Mesodermal cell (in vitro differentiated cells): Measurements from ENCODE around the gene PRRT1.
"Not testable (repeated sequence)": the region's sequence is repeated elsewhere in the genome, so short reads cannot be mapped to it uniquely, and the experiment has no call there.

ENCODE experiments used
- H3K27ac ChIP-seq: 2 replicates; pipeline ENCODE4 v1.7.0; 2013; ENCODE audit warnings: mild to moderate bottlenecking, low read depth, low read length, moderate library complexity; ENCODE audit not compliant: severe bottlenecking
- H3K36me3 ChIP-seq: 2 replicates; pipeline ENCODE4 v1.7.1; 2013; ENCODE audit warnings: mild to moderate bottlenecking, low read length, moderate library complexity; ENCODE audit not compliant: control insufficient read depth, insufficient read depth
- H3K4me1 ChIP-seq: one replicate; pipeline ENCODE4 v1.7.1; 2013; ENCODE audit warnings: mild to moderate bottlenecking, low read length; ENCODE audit not compliant: insufficient read depth, control insufficient read depth, poor library complexity, severe bottlenecking
- H3K4me3 ChIP-seq: 2 replicates; pipeline ENCODE4 v1.7.0; 2013; ENCODE audit warnings: low read length, control low read depth, mild to moderate bottlenecking; ENCODE audit not compliant: insufficient read depth, poor library complexity, severe bottlenecking; ENCODE audit errors: extremely low read depth
- H3K9me3 ChIP-seq: 2 replicates; pipeline ENCODE4 v1.7.1; 2013; ENCODE audit warnings: mild to moderate bottlenecking, low read length, moderate library complexity; ENCODE audit not compliant: control insufficient read depth
- WGBS, 2 experiments: methylation state at CpG; one replicate each; pipeline ENCODE4 v1.1.5; 2013; ENCODE audit warnings: missing lambda C conversion rate in 2 of 2; ENCODE audit not compliant: insufficient coverage in 2 of 2; 5-methylcytosine and 5-hydroxymethylcytosine counted together

Gene PRRT1

DNA sequence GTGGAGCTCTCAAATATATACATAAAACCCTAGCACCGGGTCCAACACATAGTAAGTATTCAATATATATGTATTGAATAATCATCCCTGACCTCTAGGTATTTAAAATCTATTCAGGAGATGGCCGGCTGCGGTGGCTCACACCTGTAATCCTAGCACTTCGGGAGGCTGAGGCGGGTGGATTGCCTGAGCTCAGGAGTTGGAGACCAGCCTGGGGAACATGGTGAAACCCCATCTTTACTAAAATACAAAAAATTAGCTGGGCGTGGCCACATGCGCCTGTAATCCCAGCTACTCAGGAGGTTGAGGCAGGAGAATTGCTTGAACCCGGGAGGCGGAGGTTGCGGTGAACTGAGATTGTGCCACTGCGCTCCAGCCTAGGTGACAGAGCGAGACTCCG lies 41.4 kb upstream of the PRRT1 start:
- Histone ChIP-seq H3K36me3 (peaks cover 11% of the 10 kb centered on the region), H3K4me1 (peaks cover 55% of the 10 kb centered on the region), H3K27ac (peak overlapping the region; percentile 73), H3K4me3 (peak overlapping the region; percentile 26)
- not testable (repeated sequence) for H3K9me3 ChIP-seq
- 87 to 95% methylated on average over 4 to 7 of the region's 13 CpGs for WGBS, 2 experiments

DNA sequence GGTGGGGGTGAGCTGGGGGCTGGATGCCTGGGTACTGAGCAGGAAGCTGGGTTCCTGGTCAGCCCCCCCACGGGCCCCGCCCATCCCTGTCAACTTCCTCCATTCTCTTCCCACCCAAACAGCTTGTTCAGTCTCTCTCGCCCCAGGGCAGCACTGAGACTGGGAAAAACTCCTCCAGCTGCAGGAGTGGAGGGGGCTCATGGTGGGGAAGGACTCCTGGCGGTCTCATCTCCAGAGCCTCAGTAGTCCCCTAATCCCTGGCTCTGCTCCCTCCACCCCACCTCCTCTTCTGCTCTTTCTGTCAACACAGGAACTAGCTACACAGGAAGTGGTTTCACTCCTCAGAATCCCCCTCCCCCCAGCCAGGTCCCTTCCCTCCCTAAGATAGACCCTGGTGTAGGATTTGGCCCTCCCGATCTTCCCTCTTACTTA lies 40.9 kb upstream of the PRRT1 start, which contains the start of gene GPSM3:
TSS of gene GPSM3 (minus strand) at position 36 of the 432 bp plus-strand sequence. CDS start 130 bp downstream, outside the sequence.
- WGBS, 2 experiments = 48% methylated on average over 2 of the region's 5 CpGs; no CpG with 5 or more reads in 1 of the 2 experiments
- Histone ChIP-seq H3K36me3 (peaks cover 15% of the 10 kb centered on the region), H3K9me3 (no peaks in the 10 kb centered on the region), H3K4me1 (peaks cover 57% of the 10 kb centered on the region), H3K4me3 (peak within 1 kb of the TSS; percentile 26), H3K27ac (peak within 1 kb of the TSS; percentile 73)

DNA sequence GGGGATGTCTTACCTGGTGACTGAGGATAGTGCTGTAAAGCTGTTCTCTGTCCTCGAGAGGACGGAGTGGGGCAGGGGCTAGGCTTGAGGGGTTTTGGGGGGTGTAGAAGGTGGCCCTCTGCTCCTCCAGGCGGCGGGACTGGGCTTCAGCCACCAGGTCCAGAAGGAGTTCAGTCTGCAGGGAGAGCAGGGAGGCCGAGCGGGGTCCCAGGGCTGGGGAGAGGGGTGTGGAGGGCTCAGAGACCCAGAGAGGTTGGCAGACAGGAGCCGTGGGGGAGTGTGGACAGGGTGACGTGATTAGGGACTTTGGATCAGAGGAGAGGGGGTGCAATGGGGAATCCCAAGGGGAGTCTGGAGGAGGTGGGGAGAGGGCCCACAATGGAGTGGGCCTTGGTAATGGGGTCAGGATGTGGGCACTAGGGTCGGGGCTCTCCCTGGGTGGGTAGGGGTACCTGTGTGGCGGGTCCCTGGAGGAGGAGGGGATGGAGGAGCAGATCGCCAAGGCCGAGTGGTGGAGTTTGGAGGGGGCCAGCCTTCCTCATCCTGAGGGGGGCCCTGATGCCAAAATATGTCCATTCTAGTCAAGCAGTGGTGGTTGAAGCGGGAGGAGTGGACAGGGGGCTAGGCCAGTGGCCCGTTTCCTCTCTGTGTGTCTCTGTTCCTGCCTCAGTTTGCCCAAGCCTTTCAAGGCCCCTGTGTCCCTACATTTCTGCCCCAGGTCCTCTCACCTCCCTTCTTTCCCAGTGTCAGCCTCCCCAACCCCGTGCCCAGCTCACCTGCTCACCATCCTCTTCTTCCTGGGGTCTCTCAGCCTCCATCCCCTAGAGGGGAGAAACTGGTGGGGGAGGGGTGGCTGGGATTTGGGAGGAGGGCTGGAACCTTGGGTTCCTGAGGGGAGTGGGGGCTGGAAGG lies 40.2 kb upstream of the PRRT1 start:
- peak overlapping the region; percentile 73 for H3K27ac ChIP-seq
- H3K9me3 ChIP-seq = no peaks in the 10 kb centered on the region
- peaks cover 58% of the 10 kb centered on the region for H3K4me1 ChIP-seq
- WGBS, 2 experiments = 92 to 96% methylated on average over 9 to 11 of the region's 15 CpGs
- H3K4me3 ChIP-seq = peak overlapping the region; percentile 26
- peaks cover 22% of the 10 kb centered on the region for H3K36me3 ChIP-seq

DNA sequence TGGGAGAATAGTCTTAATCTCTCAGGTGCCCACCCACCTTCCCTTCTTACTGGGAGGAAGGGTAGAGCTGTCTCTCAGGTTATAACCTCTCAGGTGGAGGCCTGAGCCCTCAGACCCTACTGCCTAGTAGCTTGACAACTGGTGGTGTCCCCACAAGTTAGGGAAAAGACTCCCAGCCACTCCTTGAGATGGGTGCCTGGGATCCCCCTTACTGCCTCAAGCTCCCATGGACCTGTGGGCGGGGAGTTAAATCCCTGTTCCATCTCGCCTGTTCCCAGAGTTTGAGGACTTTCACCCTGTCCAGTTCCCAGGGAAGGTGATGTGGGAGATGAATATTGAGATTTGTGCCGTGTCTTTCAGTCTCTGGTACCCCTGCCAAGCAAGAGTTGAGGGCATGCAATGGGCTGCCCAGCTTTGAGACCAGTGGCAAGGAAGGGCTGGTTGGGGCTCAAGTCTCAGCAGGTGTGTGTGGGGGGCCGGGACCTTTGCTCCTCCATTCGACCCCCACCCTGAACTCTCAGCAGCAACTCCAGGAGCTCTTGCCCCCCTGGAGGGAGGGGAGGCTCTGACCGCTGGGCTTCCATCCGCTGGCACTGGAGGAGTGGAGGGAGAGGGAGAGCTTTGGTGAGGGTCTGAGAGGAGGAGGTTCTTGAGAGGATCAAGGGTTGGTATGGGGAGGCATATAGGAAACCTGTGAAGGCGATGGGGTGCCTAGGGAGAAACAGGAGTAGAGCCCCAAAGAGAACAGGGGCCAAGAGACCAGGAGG lies 39.4 kb upstream of the PRRT1 start:
- Histone ChIP-seq H3K4me3 (peak overlapping the region; percentile 1), H3K4me1 (peaks cover 56% of the 10 kb centered on the region), H3K27ac (peak overlapping the region; percentile 45), H3K36me3 (peaks cover 31% of the 10 kb centered on the region), H3K9me3 (no peaks in the 10 kb centered on the region)
- 86 to 91% methylated on average over 6 to 7 of the region's 8 CpGs for WGBS, 2 experiments

DNA sequence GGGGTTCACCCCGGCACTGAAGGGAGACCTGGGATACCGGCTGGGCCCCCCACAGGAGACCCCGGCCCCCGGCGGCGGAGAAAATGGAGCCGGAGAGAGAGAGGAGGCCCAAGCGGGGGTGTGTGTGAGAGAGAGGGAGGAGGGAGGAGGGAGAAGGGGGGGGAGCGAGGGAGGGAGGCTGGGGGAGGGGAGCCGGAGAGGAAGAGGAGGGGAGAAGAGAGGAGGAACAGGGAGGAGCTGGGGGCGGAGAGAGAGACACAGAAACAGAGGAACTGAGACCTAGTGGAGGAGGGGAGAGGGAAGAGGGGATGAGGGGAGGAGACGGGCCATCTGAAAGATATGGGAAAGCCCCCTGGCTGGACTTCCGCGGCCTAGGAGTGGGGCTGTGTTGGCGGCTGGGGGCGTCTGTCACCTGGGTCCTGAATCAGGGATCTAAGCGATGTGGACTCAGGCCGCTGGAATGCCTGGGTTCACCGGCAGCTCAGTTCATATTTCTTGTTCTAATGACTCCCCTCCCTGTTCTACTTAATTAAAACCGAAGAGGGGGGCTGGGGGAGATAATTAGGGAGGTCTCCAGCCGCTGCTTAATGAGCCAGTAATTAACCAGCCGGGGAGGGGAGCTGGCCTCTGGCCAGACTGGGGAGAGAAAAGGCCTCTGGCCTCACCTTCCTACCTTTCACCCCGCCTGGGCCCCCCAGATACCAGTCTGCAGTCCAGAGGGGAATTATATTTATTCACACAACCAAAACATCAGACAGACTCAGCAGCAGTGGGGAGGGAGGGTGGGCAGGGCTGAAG lies 38.5 kb upstream of the PRRT1 start, which contains the start of gene PBX2:
TSS of gene PBX2 (minus strand) at position 149 of the 798 bp plus-strand sequence. CDS start 287 bp downstream, outside the sequence.
- peak within 1 kb of the TSS; percentile 74 for H3K4me3 ChIP-seq
- H3K27ac ChIP-seq = peak within 1 kb of the TSS; percentile 82
- WGBS, 2 experiments = 0% methylated on average over 4 to 7 of the region's 23 CpGs
- H3K4me1 ChIP-seq = peaks cover 59% of the 10 kb centered on the region
- H3K9me3 ChIP-seq = no peaks in the 10 kb centered on the region
- peaks cover 34% of the 10 kb centered on the region for H3K36me3 ChIP-seq

DNA sequence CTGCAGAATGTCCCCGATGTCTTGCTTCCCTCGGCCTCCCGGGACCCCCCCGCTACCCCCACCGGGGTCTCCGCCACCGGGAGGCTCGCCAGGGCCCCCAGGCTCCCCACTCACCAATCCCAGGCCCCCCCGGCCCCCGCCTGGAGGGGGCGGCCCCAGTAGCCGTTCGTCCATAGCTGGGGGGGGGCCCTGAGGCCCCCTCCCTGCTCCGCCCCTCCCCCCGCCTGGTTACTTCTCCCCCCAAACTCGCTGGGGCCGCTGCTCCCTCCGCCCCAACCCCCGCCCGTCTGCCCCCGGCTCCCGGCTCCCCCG lies 38.0 kb upstream of the PRRT1 start:
- Histone ChIP-seq H3K4me3 (peak overlapping the region; percentile 74), H3K36me3 (peaks cover 34% of the 10 kb centered on the region), H3K4me1 (peaks cover 56% of the 10 kb centered on the region), H3K27ac (peak overlapping the region; percentile 82), H3K9me3 (no peaks in the 10 kb centered on the region)
- WGBS, 2 experiments = 3% methylated on average over 5 of the region's 23 CpGs; no CpG with 5 or more reads in 1 of the 2 experiments

DNA sequence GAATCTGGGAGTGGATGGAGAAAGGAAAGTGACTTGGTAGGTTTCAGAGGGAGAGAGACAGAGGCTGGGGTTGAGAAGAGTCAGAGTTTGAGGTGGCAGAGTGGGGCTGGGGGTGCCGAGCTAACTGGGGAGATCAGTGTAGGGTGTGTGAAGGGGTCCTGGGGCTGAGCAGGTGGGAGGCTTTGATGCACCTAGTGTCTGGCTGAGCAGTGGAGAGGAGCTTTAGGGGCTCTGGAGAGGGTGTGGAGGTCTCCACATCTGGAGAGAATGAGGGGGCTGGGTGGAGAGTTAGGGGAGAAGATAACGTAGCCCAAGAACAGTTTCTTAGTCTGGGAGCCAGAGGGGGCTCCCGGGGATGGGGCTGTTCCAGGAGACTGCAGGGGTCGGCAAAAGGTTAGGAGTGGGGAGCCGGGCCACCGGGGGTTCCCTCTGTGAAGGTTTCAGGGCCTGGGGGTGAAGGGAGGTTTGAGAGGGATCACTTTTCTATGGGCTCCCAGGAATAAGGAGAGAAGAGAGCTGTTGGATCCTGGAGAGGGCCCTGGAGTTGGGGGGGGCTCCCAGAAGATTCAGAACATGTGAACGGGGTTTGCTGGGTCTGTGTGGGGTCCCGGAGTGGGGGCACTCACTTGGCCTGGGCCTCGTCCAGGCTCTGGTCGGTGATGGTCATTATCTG lies 37.5 kb upstream of the PRRT1 start:
- no peaks in the 10 kb centered on the region for H3K9me3 ChIP-seq
- H3K36me3 ChIP-seq = peaks cover 37% of the 10 kb centered on the region
- peak overlapping the region; percentile 82 for H3K27ac ChIP-seq
- 7 to 16% methylated on average over 2 to 9 of the region's 10 CpGs for WGBS, 2 experiments
- H3K4me1 ChIP-seq = peaks cover 54% of the 10 kb centered on the region
- H3K4me3 ChIP-seq = peak overlapping the region; percentile 74

DNA sequence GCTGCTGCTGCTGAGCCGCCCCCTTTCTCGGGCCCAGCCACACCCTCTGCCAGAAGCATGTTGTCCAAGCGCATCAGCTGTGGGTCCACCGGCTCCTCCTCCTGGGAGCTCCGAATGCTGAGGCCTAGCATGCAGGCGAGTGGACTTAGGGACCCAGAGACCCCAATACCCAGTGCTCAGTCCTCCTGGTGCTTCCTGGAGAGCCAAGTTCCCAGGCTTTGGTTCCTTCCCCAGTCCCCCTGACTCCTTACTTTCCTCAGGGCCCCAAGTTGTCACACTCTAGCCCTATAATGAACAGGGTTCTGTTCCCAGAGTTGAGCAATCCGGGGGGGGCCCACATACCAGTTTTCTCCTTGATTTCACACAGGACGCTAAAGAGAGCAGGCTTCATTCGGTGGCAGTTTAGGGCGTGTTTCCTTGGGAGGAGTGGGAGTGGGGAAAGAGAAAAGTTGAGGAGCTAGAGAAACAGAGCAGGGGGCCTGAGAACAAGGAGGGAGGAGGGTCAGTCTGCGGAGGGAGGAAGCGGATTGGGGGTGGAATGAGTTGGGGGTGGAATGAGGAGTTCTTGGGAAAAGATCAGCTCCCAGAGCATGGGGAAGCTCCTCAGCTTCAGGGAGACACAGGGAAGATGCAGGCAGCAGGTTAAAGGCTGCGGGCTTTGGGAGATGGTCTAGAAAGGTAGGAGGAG lies 36.8 kb upstream of the PRRT1 start:
- Histone ChIP-seq H3K27ac (peak overlapping the region; percentile 82), H3K9me3 (no peaks in the 10 kb centered on the region), H3K36me3 (peaks cover 44% of the 10 kb centered on the region), H3K4me1 (peaks cover 56% of the 10 kb centered on the region), H3K4me3 (peak overlapping the region; percentile 74)
- 28 to 33% methylated on average over 7 to 10 of the region's 13 CpGs for WGBS, 2 experiments

DNA sequence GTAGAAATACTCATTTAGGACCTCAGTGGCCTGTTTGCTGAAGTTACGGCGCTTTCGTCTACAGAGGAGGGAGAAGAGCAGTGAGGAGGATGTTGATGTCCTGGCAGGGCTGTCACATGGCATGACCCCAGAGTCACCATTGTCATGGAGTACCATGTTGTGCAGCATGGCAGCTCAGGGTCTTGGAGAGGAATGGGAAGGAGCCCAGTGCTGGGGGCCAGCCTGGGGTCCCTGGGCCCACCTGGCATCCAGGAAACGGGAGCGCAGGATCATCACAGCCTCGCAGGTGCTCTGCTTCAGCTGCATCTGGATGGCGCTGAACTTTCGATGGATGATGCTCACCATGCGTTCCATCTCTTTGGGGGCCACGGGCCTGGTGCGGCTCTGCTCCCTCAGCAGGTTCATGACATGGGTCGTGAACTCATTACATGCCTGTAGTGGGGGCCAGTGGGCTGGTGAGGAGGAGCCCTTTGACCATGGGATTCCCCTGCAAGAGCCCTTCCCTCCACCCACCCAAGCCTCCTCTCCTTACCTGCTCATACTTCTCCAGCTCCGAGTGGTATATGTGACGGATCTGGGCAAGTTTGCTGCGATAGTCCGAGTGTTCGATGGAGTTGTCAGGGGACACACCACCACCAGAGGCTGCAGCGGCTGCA lies 36.1 kb upstream of the PRRT1 start:
- H3K4me1 ChIP-seq = peaks cover 49% of the 10 kb centered on the region
- H3K27ac ChIP-seq, H3K9me3 ChIP-seq: not testable (repeated sequence)
- peak overlapping the region; percentile 74 for H3K4me3 ChIP-seq
- peaks cover 50% of the 10 kb centered on the region for H3K36me3 ChIP-seq
- WGBS, 2 experiments = 95 to 100% methylated on average over 3 to 4 of the region's 18 CpGs
